ENCODE results near the gene CTR9. TPM values are rescaled to one million over a fixed set of nuclear protein-coding genes. Genes with fewer than 3 reads are reported as not detected.

The CTR9 gene
- total and polyA plus RNA-seq, 2 of the 13 experiments (the other 11 are each of a cell fraction or from before 2014, with no cell fraction given) = 6.6 to 22.1 TPM

- FAIRE-seq (peak; percentile 77), DNase-seq (ENCODE audit: low spot score) (peak; percentile 84), ATAC-seq (peak; percentile 99)
- no peaks in the 10 kb centered on the region for H3K79me2 ChIP-seq (ENCODE audit: insufficient read depth, low read length)
- H4K20me1 ChIP-seq (ENCODE audit: insufficient read depth, low read length) = no peaks in the 10 kb centered on the region
- H3K4me2 ChIP-seq (ENCODE audit: low read depth, low read length) = peak overlapping the region; percentile 88
- BruUV-seq (replicated peaks) = no TSS peak
- intact Hi-C loops (cut with micrococcal nuclease; ENCODE audit: unreplicated experiment) (loop anchor here (1.0 to 10.0 kb wide), 4 partner anchors 81 to 329 kb away; no protein-coding TSS in a partner anchor), in situ Hi-C loops (cut with HindIII; ENCODE audit: extremely low pct_ligation_motif_present, low pct_unique_long_range_greater_than_20kb) (loop anchor here (5.0 kb wide), 2 partner anchors 113 to 328 kb away; no protein-coding TSS in a partner anchor)
- H2AFZ ChIP-seq (ENCODE audit: low read length) = no peak overlapping the region
- peaks cover 5% of the 10 kb centered on the region; the same call in 1 of the 2 replicates for H3K4me1 ChIP-seq (ENCODE audit: insufficient read depth, low read length)
- H3K9ac ChIP-seq (ENCODE audit: insufficient read depth, low read depth, low read length) = peak overlapping the region; percentile 44
- ChIA-PET CTCF (ENCODE audit: low intra/inter-chr PET ratio, low total read pairs) (interaction anchor here (0.5 to 1.9 kb wide), 4 partner anchors 112 to 413 kb away, joined by 3 to 42 read pairs (median 16); no protein-coding TSS in a partner anchor), POLR2A (interaction anchor here (1.6 kb wide), 1 partner anchor 15 kb away, joined by 3 read pairs; the partner anchor contains the start of gene CTR9)
- WGBS (ENCODE audit: low lambda C conversion rate) = 3% methylated on average over 21 of the region's 21 CpGs
- H3K9me3 ChIP-seq (ENCODE audit: low read length) = no peaks in the 10 kb centered on the region
- H3K27me3 ChIP-seq (ENCODE audit: control insufficient read depth in 1 of 2, insufficient read depth in 2 of 2, low read length in 2 of 2) = peaks cover 3 to 7% of the 10 kb centered on the region in 2 experiments; a peak in 3 of 5 replicates
- no peaks in the 10 kb centered on the region for H3K36me3 ChIP-seq (replicated peaks in 1 of 2; ENCODE audit: control insufficient read depth in 1 of 2, insufficient read depth in 2 of 2, low read length in 2 of 2)
- no peak overlapping the region for H3K27ac ChIP-seq (ENCODE audit: extremely low read length, insufficient read depth, low read length)
- peak overlapping the region; percentile 14 to 62 (median 15); a peak in 4 of 6 replicates for H3K4me3 ChIP-seq (replicated peaks in 1 of 3; ENCODE audit: insufficient read depth in 1 of 3, low read depth in 2 of 3, low read length in 3 of 3)
- no peak for TF ChIP-seq ZNF343 (CRISPR knock-in tag; IDR thresholded peaks at IDR 0.05)
- no peak for TF ChIP-seq ZNF709 (CRISPR knock-in tag; IDR thresholded peaks at IDR 0.05)
- TF ChIP-seq NR2F6 (IDR thresholded peaks at IDR 0.05) = no peak
- 0 out of 2 replicates have a peak, but pooled peaks have one; percentile 33 for TF ChIP-seq NR2F6 (CRISPR knock-in tag; IDR thresholded peaks at IDR 0.05)
- TF ChIP-seq ZNF225 (CRISPR knock-in tag; IDR thresholded peaks at IDR 0.05) = no peak
- TF ChIP-seq MAZ (IDR thresholded peaks at IDR 0.05; ENCODE audit: borderline replicate concordance, low read depth, low read length) = peak; percentile 47; the same call in 1 of the 2 replicates
- peak; percentile 55; the same call in 1 of the 2 replicates for TF ChIP-seq MAZ (CRISPR knock-in tag; IDR thresholded peaks at IDR 0.05; ENCODE audit: low read depth)
- TF ChIP-seq NFE2 (CRISPR knock-in tag; IDR thresholded peaks at IDR 0.05) = no peak
- no peak for TF ChIP-seq GLMP (CRISPR knock-in tag; IDR thresholded peaks at IDR 0.05; ENCODE audit: borderline replicate concordance)
- TF ChIP-seq XRCC5 (optimal IDR thresholded peaks at IDR 0.05; ENCODE audit: low read length) = peak; percentile 92
- 0 out of 2 replicates have a peak, but pooled peaks have one; percentile 50 for TF ChIP-seq NFKBIZ (CRISPR knock-in tag; IDR thresholded peaks at IDR 0.05)
- no peak for TF ChIP-seq ZMAT5 (CRISPR knock-in tag; IDR thresholded peaks at IDR 0.05; ENCODE audit: borderline replicate concordance, low read depth)
- TF ChIP-seq TOE1 (CRISPR knock-in tag; IDR thresholded peaks at IDR 0.05) = no peak
- TF ChIP-seq FOXK1 (CRISPR knock-in tag; IDR thresholded peaks at IDR 0.05; ENCODE audit: borderline replicate concordance, low read depth) = peak; percentile 44; the same call in 1 of the 2 replicates
- no peak for TF ChIP-seq SMYD3 (CRISPR knock-in tag; IDR thresholded peaks at IDR 0.05)
- peak; percentile 33; the same call in 1 of the 2 replicates for TF ChIP-seq ZNF792 (CRISPR knock-in tag; IDR thresholded peaks at IDR 0.05)
- peak; percentile 67; the same call in 1 of the 2 replicates for TF ChIP-seq ARNT2 (CRISPR knock-in tag; IDR thresholded peaks at IDR 0.05; ENCODE audit: low read depth)
- TF ChIP-seq HNF1B (CRISPR knock-in tag; IDR thresholded peaks at IDR 0.05) = peak; percentile 69; the same call in 1 of the 2 replicates
- 0 out of 2 replicates have a peak, but pooled peaks have one; percentile 30 for TF ChIP-seq HDAC1 (CRISPR knock-in tag; IDR thresholded peaks at IDR 0.05)
- TF ChIP-seq NFKB2 (CRISPR knock-in tag; IDR thresholded peaks at IDR 0.05; ENCODE audit: borderline replicate concordance) = peak; percentile 57; the same call in 1 of the 2 replicates
- peak; percentile 60; the same call in 1 of the 2 replicates for TF ChIP-seq TARDBP (CRISPR knock-in tag; IDR thresholded peaks at IDR 0.05)
These were observed 15.3 kb upstream of the CTR9 start for GRCh38 chr11:10735481-10736475.

Data from HepG2 (cell line).